B cell (primary cell): ENCODE data around the gene SHISAL2A. TPM values are rescaled to one million over a fixed set of nuclear protein-coding genes. Genes with fewer than 3 reads are reported as not detected.

Experiments
- ATAC-seq: fragments of 200-7000 bp; cut with Tn5 transposase; one replicate; pipeline ENCODE4 v1.10.0; 2021; ENCODE audit warnings: low read depth, mild to moderate bottlenecking, moderate number of reproducible peaks, moderate library complexity
- CTCF ChIA-PET: fragments of 350-600 bp; sonication (Branson Sonifier 250); formaldehyde crosslinking; loops from one replicate; lab custom pipeline; 2021; ENCODE audit warnings: antibody characterized with exemption, inconsistent platforms; lab: Charles Lee
- POLR2A ChIA-PET: fragments of 350-600 bp; sonication (Branson Sonifier 250); formaldehyde crosslinking; loops from one replicate; lab custom pipeline; 2021; ENCODE audit warnings: antibody characterized with exemption; lab: Charles Lee
- DNase-seq: peaks from one replicate; pipeline ENCODE4 v3.0.0; 2013
- H2AFZ ChIP-seq: 2 replicates; pipeline ENCODE4 v1.6.1; 2012; ENCODE audit warnings: mild to moderate bottlenecking, low read depth, low read length; ENCODE audit not compliant: insufficient read depth, poor library complexity, severe bottlenecking
- H3K27ac ChIP-seq, 2 donors: 1 replicate in 1 of 2; 2 replicates in 1 of 2; pipeline ENCODE4 v1.5.1; 2012 to 2013; ENCODE audit warnings: low read length in 2 of 2, mild to moderate bottlenecking in 2 of 2, moderate library complexity in 1 of 2
- H3K27me3 ChIP-seq, 4 experiments: fragments of 200-600 bp in 1 of 4; sonication (generic) in 1 of 4; replicated peaks in 1 of 4; 1 replicate in 2 of 4; 2 replicates in 2 of 4; pipeline versions ENCODE4 v1.6.1 to v1.7.0; 2013 to 2016; ENCODE audit warnings: low read length in 3 of 4, mild to moderate bottlenecking in 2 of 4, mixed read lengths in 1 of 4, moderate library complexity in 1 of 4; ENCODE audit not compliant: insufficient read depth in 4 of 4, control insufficient read depth in 3 of 4; ENCODE audit errors: control extremely low read depth in 1 of 4
- H3K36me3 ChIP-seq, 2 experiments: replicated peaks in 1 of 2; 1 replicate in 1 of 2; 2 replicates in 1 of 2; pipeline versions ENCODE4 v1.6.1 to v1.7.1; 2013; ENCODE audit warnings: low read length in 1 of 2; ENCODE audit not compliant: insufficient read depth in 2 of 2, control insufficient read depth in 1 of 2; ENCODE audit errors: control extremely low read depth in 1 of 2, extremely low read depth in 1 of 2
- H3K4me1 ChIP-seq, 2 donors: fragments of 200-600 bp in 1 of 2; sonication (generic) in 1 of 2; 1 replicate in 1 of 2; 2 replicates in 1 of 2; pipeline versions ENCODE4 v1.5.1 to v1.6.1; 2013 to 2017; ENCODE audit warnings: low read length in 2 of 2; ENCODE audit not compliant: control insufficient read depth in 2 of 2, insufficient read depth in 2 of 2
- H3K4me2 ChIP-seq: replicated peaks from 2 replicates; pipeline ENCODE3; 2012; ENCODE audit warnings: mild to moderate bottlenecking, low read depth, low read length; ENCODE audit not compliant: poor library complexity, severe bottlenecking
- H3K4me3 ChIP-seq, 5 experiments: fragments of 200-600 bp in 1 of 5; sonication (generic) in 1 of 5; 1 replicate in 3 of 5; 2 replicates in 2 of 5; pipeline versions ENCODE4 v1.5.1 to v1.7.0; 2011 to 2016; ENCODE audit warnings: low read length in 4 of 5, mild to moderate bottlenecking in 4 of 5, low read depth in 2 of 5, control low read depth in 1 of 5, moderate library complexity in 1 of 5; ENCODE audit not compliant: insufficient read depth in 1 of 5; ENCODE audit errors: control extremely low read depth in 1 of 5, extremely low read depth in 1 of 5
- H3K79me2 ChIP-seq: fragments of 200-600 bp; sonication (generic); one replicate; pipeline ENCODE4 v1.6.0; 2016; ENCODE audit warnings: low read length; ENCODE audit not compliant: control insufficient read depth, insufficient read depth
- H3K9ac ChIP-seq: fragments of 200-600 bp; sonication (generic); 2 replicates; pipeline ENCODE4 v1.6.1; 2017; ENCODE audit warnings: mild to moderate bottlenecking, low read length, moderate library complexity
- H3K9me3 ChIP-seq, 3 donors: one replicate each; pipeline versions ENCODE4 v1.6.1 to v1.7.1; 2013; ENCODE audit warnings: low read length in 2 of 3; ENCODE audit not compliant: control insufficient read depth in 2 of 3, insufficient read depth in 1 of 3; ENCODE audit errors: control extremely low read depth in 1 of 3
- H4K20me1 ChIP-seq: 2 replicates; pipeline ENCODE4 v1.6.0; 2012; ENCODE audit warnings: mild to moderate bottlenecking, low read length; ENCODE audit not compliant: insufficient read depth, control insufficient read depth, poor library complexity, severe bottlenecking
- H3K27ac Mint-ChIP-seq: one replicate; pipeline ENCODE4 v1.8.0; 2021; ENCODE audit warnings: mixed read lengths
- H3K27me3 Mint-ChIP-seq: one replicate; pipeline ENCODE4 v1.8.0; 2021; ENCODE audit warnings: mixed read lengths
- H3K4me1 Mint-ChIP-seq: one replicate; pipeline ENCODE4 v1.8.0; 2021; ENCODE audit warnings: mixed read lengths
- H3K4me3 Mint-ChIP-seq: one replicate; pipeline ENCODE4 v1.8.0; 2021; ENCODE audit warnings: mixed read lengths
- H3K9me3 Mint-ChIP-seq: one replicate; pipeline ENCODE4 v1.8.0; 2022; ENCODE audit warnings: mixed read lengths; ENCODE audit not compliant: insufficient read depth
- EZH2 ChIP-seq: IDR thresholded peaks from 2 replicates; pipeline ENCODE4 v1.6.1; 2012; ENCODE audit warnings: borderline replicate concordance, low read depth, mild to moderate bottlenecking, moderate library complexity, low read length; ENCODE audit not compliant: insufficient read depth, poor library complexity, severe bottlenecking
- WGBS: methylation state at CpG from one replicate; pipeline ENCODE4 v1.1.5; 2013; ENCODE audit warnings: missing lambda C conversion rate; ENCODE audit not compliant: insufficient coverage; 5-methylcytosine and 5-hydroxymethylcytosine counted together
- intact Hi-C: fragments of 100-400 bp; cut with micrococcal nuclease; formaldehyde crosslinking; loops from one replicate; pipeline ENCODE4 v1.10.0; 2022
- polyA plus RNA-seq: library from polyadenylated mRNA; depleted of rRNA; stranded (reverse); fragments of >200 nt; gene quantifications from 2 replicates; pipeline ENCODE4 v1.2.3, GENCODE V29; 2012
- total RNA-seq, 2 donors: library from RNA; stranded (reverse); fragments of 120-200 nt in 1 of 2; gene quantifications; 1 replicate in 1 of 2; 2 replicates in 1 of 2; pipeline versions ENCODE4 v1.2.3 to v1.2.4, GENCODE V29; 2013 to 2022
- TF ChIP-seq, protein P1 (sequence below): fragments of 200-600 bp; IDR thresholded peaks from one replicate; pipeline ENCODE4 v1.8.0; 2022; ENCODE audit warnings: antibody characterized with exemption, mild to moderate bottlenecking

Gene SHISAL2A
- total and polyA plus RNA-seq, 2 donors (not counting 1 experiment from before 2014, with no cell fraction given) = 63.3 to 91.0 TPM

DNA sequence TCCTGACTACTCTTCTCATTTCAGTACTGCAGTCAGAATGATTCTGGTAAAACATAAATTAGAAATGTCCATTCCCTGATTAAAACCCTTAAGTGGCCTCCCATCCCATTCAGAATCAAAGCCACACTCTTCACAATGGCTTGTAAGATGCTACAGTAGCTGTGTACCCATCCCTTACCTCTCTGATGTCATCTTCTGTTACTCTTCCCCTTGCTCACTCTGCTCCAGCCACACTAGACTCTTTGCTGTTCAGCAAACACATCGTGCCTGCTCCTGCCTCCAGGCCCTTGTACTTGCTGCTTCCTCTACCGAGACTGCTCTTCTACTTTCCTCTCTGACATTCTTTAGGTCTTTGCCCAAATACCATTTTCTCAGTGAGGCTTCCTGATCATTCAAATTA, 35.1 kb upstream of the SHISAL2A start:
- intact Hi-C loops = no loop called here
- Mint-ChIP-seq H3K27me3 (no peaks in the 10 kb centered on the region), H3K4me1 (peaks cover 31% of the 10 kb centered on the region), H3K9me3 (no peaks in the 10 kb centered on the region), H3K27ac (no peak overlapping the region), H3K4me3 (no peak overlapping the region)
- Histone ChIP-seq H3K4me1 (peaks cover 21 to 24% of the 10 kb centered on the region in 2 donors), H3K27me3 (no peaks in the 10 kb centered on the region), H3K79me2 (peaks cover 35% of the 10 kb centered on the region), H3K4me3 (no peak overlapping the region), H3K27ac (no peak overlapping the region), H3K9ac (no peak overlapping the region), H3K36me3 (no peaks in the 10 kb centered on the region), H2AFZ (no peak overlapping the region), H4K20me1 (no peaks in the 10 kb centered on the region), H3K9me3 (no peaks in the 10 kb centered on the region), H3K4me2 (no peak overlapping the region)
- WGBS = 91% methylated on average over 2 of the region's 2 CpGs
- POLR2A ChIA-PET = interaction anchor here (0.7 kb wide), 1 partner anchor 35 kb away, joined by 8 read pairs; the partner anchor contains the start of gene SHISAL2A
- DNase-seq (no peak), ATAC-seq (no peak)
- CTCF ChIA-PET = no interaction called here
- TF ChIP-seq, protein P1, sequence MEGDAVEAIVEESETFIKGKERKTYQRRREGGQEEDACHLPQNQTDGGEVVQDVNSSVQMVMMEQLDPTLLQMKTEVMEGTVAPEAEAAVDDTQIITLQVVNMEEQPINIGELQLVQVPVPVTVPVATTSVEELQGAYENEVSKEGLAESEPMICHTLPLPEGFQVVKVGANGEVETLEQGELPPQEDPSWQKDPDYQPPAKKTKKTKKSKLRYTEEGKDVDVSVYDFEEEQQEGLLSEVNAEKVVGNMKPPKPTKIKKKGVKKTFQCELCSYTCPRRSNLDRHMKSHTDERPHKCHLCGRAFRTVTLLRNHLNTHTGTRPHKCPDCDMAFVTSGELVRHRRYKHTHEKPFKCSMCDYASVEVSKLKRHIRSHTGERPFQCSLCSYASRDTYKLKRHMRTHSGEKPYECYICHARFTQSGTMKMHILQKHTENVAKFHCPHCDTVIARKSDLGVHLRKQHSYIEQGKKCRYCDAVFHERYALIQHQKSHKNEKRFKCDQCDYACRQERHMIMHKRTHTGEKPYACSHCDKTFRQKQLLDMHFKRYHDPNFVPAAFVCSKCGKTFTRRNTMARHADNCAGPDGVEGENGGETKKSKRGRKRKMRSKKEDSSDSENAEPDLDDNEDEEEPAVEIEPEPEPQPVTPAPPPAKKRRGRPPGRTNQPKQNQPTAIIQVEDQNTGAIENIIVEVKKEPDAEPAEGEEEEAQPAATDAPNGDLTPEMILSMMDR = no peak
- TF ChIP-seq EZH2 = no peak

- Histone ChIP-seq H3K27ac (no peak overlapping the region), H2AFZ (no peak overlapping the region), H3K9ac (no peak overlapping the region), H3K27me3 (no peaks in the 10 kb centered on the region), H3K9me3 (no peaks in the 10 kb centered on the region), H3K4me3 (no peak overlapping the region), H3K4me2 (no peak overlapping the region), H4K20me1 (no peaks in the 10 kb centered on the region), H3K36me3 (no peaks in the 10 kb centered on the region), H3K4me1 (peaks cover 21 to 28% of the 10 kb centered on the region in 2 donors), H3K79me2 (peaks cover 41% of the 10 kb centered on the region)
- WGBS = 84% methylated on average over 3 of the region's 7 CpGs
- Mint-ChIP-seq H3K9me3 (no peaks in the 10 kb centered on the region), H3K27me3 (no peaks in the 10 kb centered on the region), H3K27ac (no peak overlapping the region), H3K4me1 (peaks cover 32% of the 10 kb centered on the region), H3K4me3 (no peak overlapping the region)
- intact Hi-C loops = no loop called here
- ATAC-seq (no peak), DNase-seq (no peak)
- ChIA-PET POLR2A (interaction anchor here (0.7 kb wide), 1 partner anchor 34 kb away, joined by 8 read pairs; the partner anchor contains the start of gene SHISAL2A), CTCF (no interaction called here)
- TF ChIP-seq EZH2 = no peak
- TF ChIP-seq, protein P1 = no peak
Measured at GRCh38 chr1:52598729-52599128, 34.2 kb upstream of the SHISAL2A start.
